ENCODE results near the gene GPR171. TPM values are rescaled to one million over a fixed set of nuclear protein-coding genes. Genes with fewer than 3 reads are reported as not detected.

Gene GPR171
- total and polyA plus RNA-seq, 2 experiments from 2014 or later, result not detected

DNA sequence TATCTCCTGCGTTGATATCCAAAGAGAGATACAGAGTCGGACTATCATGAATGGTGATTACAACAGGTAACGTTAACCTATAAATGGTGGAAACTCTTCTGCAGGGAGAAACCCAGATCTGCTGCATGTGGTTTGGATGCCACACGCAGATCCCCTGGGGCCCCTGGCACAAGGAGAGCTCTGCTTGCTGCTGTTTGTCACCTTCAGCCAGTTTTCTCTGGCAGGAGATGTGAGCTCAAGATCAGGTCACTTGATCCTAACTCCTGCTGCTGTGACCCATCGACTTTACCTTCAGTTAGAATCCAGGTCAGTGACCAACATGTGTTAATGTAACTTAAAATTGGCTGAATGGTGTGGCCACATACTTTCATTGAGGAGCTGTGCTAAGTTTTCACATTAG lies 23.8 kb upstream of the GPR171 start:
- H3K4me1 ChIP-seq (ENCODE audit: low read depth), result peaks cover 33% of the 10 kb centered on the region
- H3K4me3 ChIP-seq, result no peak overlapping the region
- DNase-seq (ENCODE audit: low read depth in 1 of 2, low spot score in 1 of 2), result no peak
- no peaks in the 10 kb centered on the region for H3K9me3 ChIP-seq (ENCODE audit: low read depth)
- H3K36me3 ChIP-seq, result no peaks in the 10 kb centered on the region
- H3K27me3 ChIP-seq, result no peaks in the 10 kb centered on the region
- TF ChIP-seq, protein P1, sequence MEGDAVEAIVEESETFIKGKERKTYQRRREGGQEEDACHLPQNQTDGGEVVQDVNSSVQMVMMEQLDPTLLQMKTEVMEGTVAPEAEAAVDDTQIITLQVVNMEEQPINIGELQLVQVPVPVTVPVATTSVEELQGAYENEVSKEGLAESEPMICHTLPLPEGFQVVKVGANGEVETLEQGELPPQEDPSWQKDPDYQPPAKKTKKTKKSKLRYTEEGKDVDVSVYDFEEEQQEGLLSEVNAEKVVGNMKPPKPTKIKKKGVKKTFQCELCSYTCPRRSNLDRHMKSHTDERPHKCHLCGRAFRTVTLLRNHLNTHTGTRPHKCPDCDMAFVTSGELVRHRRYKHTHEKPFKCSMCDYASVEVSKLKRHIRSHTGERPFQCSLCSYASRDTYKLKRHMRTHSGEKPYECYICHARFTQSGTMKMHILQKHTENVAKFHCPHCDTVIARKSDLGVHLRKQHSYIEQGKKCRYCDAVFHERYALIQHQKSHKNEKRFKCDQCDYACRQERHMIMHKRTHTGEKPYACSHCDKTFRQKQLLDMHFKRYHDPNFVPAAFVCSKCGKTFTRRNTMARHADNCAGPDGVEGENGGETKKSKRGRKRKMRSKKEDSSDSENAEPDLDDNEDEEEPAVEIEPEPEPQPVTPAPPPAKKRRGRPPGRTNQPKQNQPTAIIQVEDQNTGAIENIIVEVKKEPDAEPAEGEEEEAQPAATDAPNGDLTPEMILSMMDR (IDR thresholded peaks at IDR 0.05; ENCODE audit: low read depth, low read length), result no peak
- H3K27ac ChIP-seq, result peak overlapping the region; percentile 49

DNA sequence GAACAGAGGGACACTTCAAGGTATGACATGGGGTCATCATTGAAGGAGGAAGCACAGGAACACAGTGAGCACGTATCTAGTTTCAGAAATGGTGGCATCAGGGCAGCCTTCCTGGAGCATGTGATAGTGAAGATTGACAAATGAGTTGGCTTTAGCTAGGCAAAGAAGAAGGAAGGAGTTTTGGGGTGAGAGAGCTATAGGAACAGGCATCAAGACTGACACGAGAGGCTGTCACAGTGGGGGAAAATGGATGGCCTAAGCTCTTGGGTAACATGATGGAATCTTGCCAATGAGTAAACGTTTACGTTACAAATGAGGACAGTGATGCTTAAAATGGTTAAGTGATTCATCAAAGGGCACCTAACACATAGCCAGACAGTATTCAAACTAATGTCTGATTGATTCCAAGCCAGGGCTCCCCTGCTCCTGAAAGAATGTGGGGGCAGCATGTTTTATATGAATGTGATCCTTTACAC lies 23.1 kb upstream of the GPR171 start:
- Histone ChIP-seq H3K27me3 (no peaks in the 10 kb centered on the region), H3K4me1 (ENCODE audit: low read depth) (peaks cover 33% of the 10 kb centered on the region), H3K4me3 (no peak overlapping the region), H3K9me3 (ENCODE audit: low read depth) (no peaks in the 10 kb centered on the region), H3K36me3 (no peaks in the 10 kb centered on the region), H3K27ac (no peak overlapping the region)
- peak in 1 of 2 donors; percentile 82 for DNase-seq (ENCODE audit: low read depth in 1 of 2, low spot score in 1 of 2)
- TF ChIP-seq, protein P1 (IDR thresholded peaks at IDR 0.05; ENCODE audit: low read depth, low read length), result no peak

DNA sequence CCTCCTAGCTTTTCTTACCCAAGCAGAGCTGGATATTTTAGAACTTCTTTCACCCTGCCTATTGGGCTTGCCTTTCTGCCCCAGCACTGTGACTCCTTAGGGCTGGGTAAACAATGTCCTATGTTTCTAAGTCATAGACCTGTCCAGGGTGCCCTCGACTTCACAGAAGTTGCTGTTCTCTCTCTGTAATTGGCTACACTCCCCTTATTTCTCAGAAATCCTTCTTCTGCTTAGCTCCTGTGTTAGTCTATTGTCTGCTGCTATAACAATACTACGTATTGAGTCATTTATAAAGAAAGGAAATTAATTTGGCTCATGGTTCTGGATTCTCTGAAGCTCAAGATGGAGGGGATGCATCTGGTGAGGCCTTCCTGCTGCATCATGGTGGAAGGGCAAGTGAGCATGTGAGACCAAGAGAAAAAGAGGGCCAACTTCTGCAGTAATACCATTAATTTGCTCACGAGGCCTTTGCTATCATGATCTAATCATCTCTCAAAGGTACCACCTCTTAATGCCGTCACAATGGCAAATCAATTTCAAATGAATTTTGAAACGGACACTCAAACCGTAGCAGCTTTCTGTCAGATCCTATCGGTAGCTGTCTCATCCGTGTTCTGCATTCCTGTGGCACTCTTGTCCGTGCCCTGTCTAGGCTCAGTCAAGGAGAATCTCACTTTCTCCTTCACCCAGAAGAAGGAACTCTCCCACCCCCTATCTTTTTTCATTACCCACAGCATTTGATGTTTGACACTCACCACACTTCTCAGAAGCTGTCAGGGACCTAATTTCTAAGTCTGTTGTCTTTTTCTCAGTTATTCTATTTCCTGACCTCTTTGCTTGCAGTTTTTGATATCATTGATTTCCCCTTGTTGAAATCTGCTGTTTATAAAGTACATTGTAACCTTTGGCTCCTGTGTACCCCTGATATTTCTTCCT lies 22.3 kb upstream of the GPR171 start:
- no peaks in the 10 kb centered on the region for H3K36me3 ChIP-seq
- H3K27me3 ChIP-seq, result no peaks in the 10 kb centered on the region
- TF ChIP-seq, protein P1 (IDR thresholded peaks at IDR 0.05; ENCODE audit: low read depth, low read length), result no peak
- H3K4me3 ChIP-seq, result no peak overlapping the region
- no peaks in the 10 kb centered on the region for H3K9me3 ChIP-seq (ENCODE audit: low read depth)
- H3K4me1 ChIP-seq (ENCODE audit: low read depth), result peaks cover 33% of the 10 kb centered on the region
- H3K27ac ChIP-seq, result peak overlapping the region; percentile 34
- DNase-seq (ENCODE audit: low read depth in 1 of 2, low spot score in 1 of 2), result no peak

DNA sequence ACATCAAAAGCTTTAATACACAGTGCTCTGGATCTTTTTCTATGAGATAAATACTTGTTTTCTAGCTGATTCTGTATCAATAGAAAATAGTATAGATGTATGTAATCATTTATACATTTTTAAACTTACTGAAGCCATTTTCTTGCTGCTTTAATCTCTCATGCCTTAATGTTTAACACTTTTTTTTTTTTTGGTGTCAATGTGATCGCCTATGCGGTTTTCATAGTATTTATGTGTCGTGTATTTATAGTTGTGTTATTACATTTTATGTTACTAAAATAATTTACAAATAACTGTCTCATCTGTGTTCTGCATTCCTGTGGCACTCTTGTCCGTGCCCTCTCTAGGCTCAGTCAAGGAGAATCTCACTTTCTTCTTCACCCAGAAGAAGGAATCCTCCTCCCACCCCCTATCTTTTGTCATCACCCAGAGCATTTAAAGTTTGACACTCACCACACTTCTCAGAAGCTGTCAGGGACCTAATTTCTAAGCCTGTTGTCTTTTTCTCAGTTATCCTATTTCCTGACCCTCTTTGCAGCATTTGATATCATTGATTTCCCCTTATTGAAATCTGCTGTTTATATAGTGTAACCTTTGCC lies 21.4 kb upstream of the GPR171 start:
- Histone ChIP-seq H3K36me3 (no peaks in the 10 kb centered on the region), H3K27ac (no peak overlapping the region), H3K27me3 (no peaks in the 10 kb centered on the region), H3K4me1 (ENCODE audit: low read depth) (peaks cover 37% of the 10 kb centered on the region), H3K9me3 (ENCODE audit: low read depth) (no peaks in the 10 kb centered on the region), H3K4me3 (no peak overlapping the region)
- no peak for DNase-seq (ENCODE audit: low read depth in 1 of 2, low spot score in 1 of 2)
- TF ChIP-seq, protein P1 (IDR thresholded peaks at IDR 0.05; ENCODE audit: low read depth, low read length), result no peak

DNA sequence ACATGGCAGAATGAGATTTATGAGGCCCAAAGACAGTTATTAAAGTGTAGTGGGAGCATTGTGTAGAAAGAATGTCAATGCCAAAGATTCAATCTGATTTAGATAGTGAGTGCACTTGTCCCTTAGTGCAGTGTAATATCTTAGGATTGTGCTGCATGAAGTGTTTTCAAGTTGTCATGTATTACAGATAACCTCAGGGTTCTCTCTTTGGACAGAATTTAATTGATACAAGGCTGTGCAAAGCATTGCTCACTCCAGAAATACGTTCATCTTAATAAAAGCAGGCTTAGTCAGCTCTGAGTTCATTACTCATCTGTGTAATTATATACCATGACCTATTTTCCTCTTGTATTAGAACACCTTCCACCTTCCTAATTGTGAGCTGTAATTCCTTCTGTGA lies 16.0 kb upstream of the GPR171 start:
- H3K27ac ChIP-seq, result peak overlapping the region; percentile 66
- DNase-seq (ENCODE audit: low read depth in 1 of 2, low spot score in 1 of 2), result peak; percentile 19 to 21
- TF ChIP-seq, protein P1 (IDR thresholded peaks at IDR 0.05; ENCODE audit: low read depth, low read length), result no peak
- H3K9me3 ChIP-seq (ENCODE audit: low read depth), result no peaks in the 10 kb centered on the region
- H3K27me3 ChIP-seq, result no peaks in the 10 kb centered on the region
- H3K4me3 ChIP-seq, result no peak overlapping the region
- no peaks in the 10 kb centered on the region for H3K36me3 ChIP-seq
- peaks cover 43% of the 10 kb centered on the region for H3K4me1 ChIP-seq (ENCODE audit: low read depth)

Measured in cardiac muscle cell (in vitro differentiated cells and primary cell).